Fibroblast of lung (primary cell): Measurements from ENCODE around the gene TBRG4. TPM values are rescaled to one million over a fixed set of nuclear protein-coding genes. Genes with fewer than 3 reads are reported as not detected.

ENCODE experiments used
- DNase-seq, 2 donors: peaks; one replicate each; pipeline versions ENCODE4 v3.0.0 to v3.0.0-alpha.2; 2010; ENCODE audit warnings: low read depth in 2 of 2
- H2AFZ ChIP-seq: 2 replicates; pipeline ENCODE4 v1.5.1; 2012; ENCODE audit warnings: low read length, control low read depth, inconsistent platforms
- H3K27ac ChIP-seq: 2 replicates; pipeline ENCODE4 v1.5.1; 2011; ENCODE audit warnings: low read length, control low read depth; ENCODE audit not compliant: insufficient read depth
- H3K27me3 ChIP-seq: 2 replicates; pipeline ENCODE4 v1.5.1; 2011; ENCODE audit warnings: mild to moderate bottlenecking, low read length; ENCODE audit not compliant: control insufficient read depth, insufficient read depth
- H3K36me3 ChIP-seq: 2 replicates; pipeline ENCODE4 v1.5.1; 2011; ENCODE audit warnings: low read length; ENCODE audit not compliant: control insufficient read depth, insufficient read depth
- H3K4me1 ChIP-seq: 2 replicates; pipeline ENCODE4 v1.5.1; 2011; ENCODE audit warnings: low read length; ENCODE audit not compliant: control insufficient read depth, insufficient read depth; ENCODE audit errors: extremely low read depth
- H3K4me2 ChIP-seq: 2 replicates; pipeline ENCODE4 v1.5.1; 2011; ENCODE audit warnings: low read length, control low read depth; ENCODE audit not compliant: insufficient read depth; ENCODE audit errors: extremely low read depth
- H3K4me3 ChIP-seq, 4 experiments: fragments of 200-600 bp in 1 of 4; sonication (generic) in 1 of 4; replicated peaks in 1 of 4; 2 replicates each; pipeline ENCODE4 v1.5.1; 2011 to 2016; ENCODE audit warnings: low read length in 4 of 4, low read depth in 3 of 4, mild to moderate bottlenecking in 3 of 4, control low read depth in 2 of 4, inconsistent platforms in 1 of 4, mixed read lengths in 1 of 4; ENCODE audit not compliant: insufficient read depth in 1 of 4; ENCODE audit errors: control extremely low read depth in 1 of 4
- H3K79me2 ChIP-seq: 2 replicates; pipeline ENCODE4 v1.5.1; 2012; ENCODE audit warnings: mild to moderate bottlenecking, low read length, inconsistent platforms; ENCODE audit not compliant: control insufficient read depth, insufficient read depth
- H3K9ac ChIP-seq: 2 replicates; pipeline ENCODE4 v1.5.1; 2011; ENCODE audit warnings: mild to moderate bottlenecking, low read length, control low read depth; ENCODE audit not compliant: insufficient read depth
- H3K9me3 ChIP-seq: 2 replicates; pipeline ENCODE4 v1.5.1; 2012; ENCODE audit warnings: low read depth, low read length; ENCODE audit not compliant: control insufficient read depth, insufficient read depth
- H4K20me1 ChIP-seq: 2 replicates; pipeline ENCODE4 v1.5.1; 2011; ENCODE audit warnings: low read length; ENCODE audit not compliant: control insufficient read depth, insufficient read depth; ENCODE audit errors: extremely low read depth
- EZH2 ChIP-seq: IDR thresholded peaks from 2 replicates; pipeline ENCODE4 v1.5.1; 2012; ENCODE audit warnings: low read length, control low read depth, mild to moderate bottlenecking; ENCODE audit errors: missing control alignments
- polyA plus RNA-seq, 2 donors: library from polyadenylated mRNA; depleted of rRNA in 1 of 2; stranded (reverse) in 1 of 2; unstranded in 1 of 2; fragments of >200 nt; gene quantifications; 2 replicates each; pipeline ENCODE4 v1.2.1, GENCODE V29; 2011 to 2012; ENCODE audit warnings: missing spikeins in 1 of 2
- total RNA-seq: library from RNA; depleted of rRNA; stranded (reverse); fragments of >200 nt; gene quantifications from 2 replicates; pipeline ENCODE4 v1.2.1, GENCODE V29; 2014
- TF ChIP-seq, protein P1 (sequence below), 2 donors: IDR thresholded peaks in 1 of 2; conservative IDR thresholded peaks in 1 of 2; 1 replicate in 1 of 2; 2 replicates in 1 of 2; pipeline ENCODE4 v1.5.1; 2011 to 2012; ENCODE audit warnings: low read length in 2 of 2, control low read depth in 1 of 2, inconsistent platforms in 1 of 2, low read depth in 1 of 2, mild to moderate bottlenecking in 1 of 2

Gene TBRG4
- total and polyA plus RNA-seq, 2 donors (not counting 1 experiment from before 2014, with no cell fraction given), result 27.4 to 52.2 TPM

DNA sequence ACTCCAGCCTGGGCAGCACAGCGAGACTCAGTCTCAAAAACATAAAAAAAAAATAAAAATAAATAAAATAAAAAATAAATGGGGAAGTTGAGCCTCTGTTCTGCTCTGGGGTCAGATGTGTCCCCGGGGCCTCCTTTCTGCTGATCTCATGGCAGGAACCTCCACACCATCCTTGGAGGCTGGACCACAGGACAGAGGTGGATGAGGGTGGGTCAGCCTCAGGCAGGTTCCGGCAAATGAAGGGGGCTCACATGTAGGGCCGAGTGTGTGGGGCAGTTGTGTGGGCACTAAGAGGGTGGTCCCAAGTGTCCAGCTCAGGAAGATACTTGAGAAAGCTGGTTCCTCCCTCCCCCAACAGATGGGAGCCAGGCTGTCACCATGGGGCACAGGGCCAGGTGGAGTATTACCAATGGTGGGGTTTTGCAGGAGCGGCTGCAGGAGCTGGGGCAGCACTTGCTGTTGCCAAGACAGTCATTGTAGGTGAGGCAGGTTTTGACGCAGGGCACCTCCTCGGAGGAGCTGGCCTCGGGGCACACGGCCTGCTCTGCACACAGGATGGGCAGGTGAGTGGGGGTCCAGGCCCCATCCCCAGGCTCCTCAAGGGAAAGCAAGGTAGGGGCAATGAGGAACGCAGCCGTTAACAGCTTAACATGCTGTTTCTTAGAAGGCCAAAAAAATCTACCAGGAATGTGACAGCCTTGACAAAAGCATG lies 13.9 kb upstream of the TBRG4 start:
- H3K79me2 ChIP-seq, result no peaks in the 10 kb centered on the region
- H3K4me3 ChIP-seq, result no peak overlapping the region
- H3K36me3 ChIP-seq, result no peaks in the 10 kb centered on the region
- no peak overlapping the region for H3K27ac ChIP-seq
- TF ChIP-seq, protein P1, sequence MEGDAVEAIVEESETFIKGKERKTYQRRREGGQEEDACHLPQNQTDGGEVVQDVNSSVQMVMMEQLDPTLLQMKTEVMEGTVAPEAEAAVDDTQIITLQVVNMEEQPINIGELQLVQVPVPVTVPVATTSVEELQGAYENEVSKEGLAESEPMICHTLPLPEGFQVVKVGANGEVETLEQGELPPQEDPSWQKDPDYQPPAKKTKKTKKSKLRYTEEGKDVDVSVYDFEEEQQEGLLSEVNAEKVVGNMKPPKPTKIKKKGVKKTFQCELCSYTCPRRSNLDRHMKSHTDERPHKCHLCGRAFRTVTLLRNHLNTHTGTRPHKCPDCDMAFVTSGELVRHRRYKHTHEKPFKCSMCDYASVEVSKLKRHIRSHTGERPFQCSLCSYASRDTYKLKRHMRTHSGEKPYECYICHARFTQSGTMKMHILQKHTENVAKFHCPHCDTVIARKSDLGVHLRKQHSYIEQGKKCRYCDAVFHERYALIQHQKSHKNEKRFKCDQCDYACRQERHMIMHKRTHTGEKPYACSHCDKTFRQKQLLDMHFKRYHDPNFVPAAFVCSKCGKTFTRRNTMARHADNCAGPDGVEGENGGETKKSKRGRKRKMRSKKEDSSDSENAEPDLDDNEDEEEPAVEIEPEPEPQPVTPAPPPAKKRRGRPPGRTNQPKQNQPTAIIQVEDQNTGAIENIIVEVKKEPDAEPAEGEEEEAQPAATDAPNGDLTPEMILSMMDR (conservative IDR thresholded peaks at IDR 0.05 in 1 of 2, IDR thresholded peaks at IDR 0.05 in 1 of 2; ENCODE audit: low read depth in 1 of 2, low read length in 2 of 2), result no peak
- no peak for TF ChIP-seq EZH2
- no peak overlapping the region for H2AFZ ChIP-seq
- no peaks in the 10 kb centered on the region for H3K4me1 ChIP-seq
- H3K4me2 ChIP-seq, result no peak overlapping the region
- no peaks in the 10 kb centered on the region for H3K9me3 ChIP-seq
- DNase-seq, result no peak
- H3K9ac ChIP-seq, result no peak overlapping the region
- H3K27me3 ChIP-seq, result no peaks in the 10 kb centered on the region
- H4K20me1 ChIP-seq, result no peaks in the 10 kb centered on the region

DNA sequence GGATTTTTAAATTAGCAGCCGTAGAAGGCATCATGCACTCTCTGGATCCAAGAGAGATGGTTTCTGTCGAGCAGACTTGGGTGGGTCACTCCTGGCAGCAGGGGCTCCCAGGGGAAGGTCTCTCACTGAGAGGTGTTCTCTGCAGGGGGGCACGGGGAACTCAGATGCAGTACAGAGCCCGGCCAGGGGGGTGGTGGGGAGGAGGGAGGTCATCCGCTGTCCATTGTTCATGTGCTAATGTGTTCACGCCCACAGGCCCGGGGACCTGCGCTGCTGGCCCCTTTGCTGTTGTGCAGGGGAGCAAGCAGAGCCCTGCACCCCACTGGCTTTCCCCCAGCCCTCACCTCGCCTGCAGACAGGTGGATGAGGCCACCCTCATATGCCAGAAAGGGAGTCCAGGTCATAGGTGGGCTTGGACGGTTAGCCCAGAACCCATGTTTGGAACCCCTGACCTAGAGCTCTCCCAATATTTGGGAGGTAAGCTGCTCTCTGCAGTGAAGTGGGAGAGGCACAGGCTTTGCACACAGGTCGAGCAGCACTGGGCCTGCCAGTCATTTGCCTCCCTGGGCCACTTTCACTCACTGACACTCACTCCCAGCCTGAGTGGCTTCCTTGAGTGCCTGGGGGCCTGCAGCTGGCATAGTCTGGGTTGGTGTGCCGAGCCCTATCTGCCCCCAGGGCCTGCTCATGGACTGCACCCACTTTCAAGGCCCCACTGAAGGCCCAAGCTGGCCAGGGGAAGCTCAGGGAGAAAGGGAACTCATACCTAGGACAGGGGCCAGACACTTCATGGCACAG lies 12.6 kb upstream of the TBRG4 start:
- Histone ChIP-seq H3K36me3 (no peaks in the 10 kb centered on the region), H3K4me1 (no peaks in the 10 kb centered on the region), H2AFZ (no peak overlapping the region), H3K4me2 (no peak overlapping the region), H4K20me1 (no peaks in the 10 kb centered on the region), H3K9me3 (no peaks in the 10 kb centered on the region), H3K79me2 (no peaks in the 10 kb centered on the region), H3K9ac (no peak overlapping the region), H3K4me3 (no peak overlapping the region), H3K27me3 (no peaks in the 10 kb centered on the region), H3K27ac (no peak overlapping the region)
- no peak for DNase-seq
- TF ChIP-seq, protein P1 (conservative IDR thresholded peaks at IDR 0.05 in 1 of 2, IDR thresholded peaks at IDR 0.05 in 1 of 2; ENCODE audit: low read depth in 1 of 2, low read length in 2 of 2), result no peak
- TF ChIP-seq EZH2, result no peak

DNA sequence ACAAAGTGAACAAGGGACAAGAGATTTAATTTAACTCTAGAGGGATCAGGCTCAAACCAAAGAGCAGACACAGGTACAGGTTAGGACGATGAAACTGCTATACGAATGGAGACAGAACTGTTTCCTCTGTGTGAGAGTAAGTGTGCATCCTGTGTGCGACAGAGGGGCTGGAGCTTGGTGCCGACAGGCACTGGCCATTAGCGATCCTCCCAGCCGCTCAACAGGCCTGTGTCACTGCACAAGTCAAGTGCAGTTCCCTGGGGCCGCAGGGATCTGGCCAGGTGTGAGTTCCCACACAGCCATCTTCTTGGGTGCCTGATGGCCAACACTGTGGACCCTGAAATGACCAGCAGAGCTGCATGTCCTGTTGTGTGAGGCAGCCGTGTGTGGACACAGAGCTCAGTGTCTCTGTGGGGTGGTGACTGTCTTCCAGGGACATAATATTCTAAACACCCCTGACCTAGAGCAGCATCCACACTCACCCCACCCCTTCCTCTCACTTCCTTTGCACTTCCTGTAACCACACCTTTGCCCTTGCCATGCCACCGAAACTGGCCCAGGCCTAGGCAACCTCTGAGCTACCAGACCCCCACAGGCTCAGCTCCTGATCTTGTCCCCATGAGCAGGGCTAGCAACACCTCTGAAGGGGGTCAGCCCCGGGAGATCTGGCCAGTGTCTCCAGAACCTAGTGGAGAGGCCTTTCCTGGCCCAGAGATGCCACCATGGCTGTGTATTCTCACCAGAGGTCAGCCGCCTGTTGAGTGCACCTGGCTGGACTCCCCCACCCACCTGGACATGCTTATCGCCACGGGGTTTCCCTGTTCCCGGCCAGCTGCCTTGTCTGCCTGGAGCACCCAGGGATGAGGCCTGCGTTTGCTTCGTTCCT lies 11.7 kb upstream of the TBRG4 start:
- Histone ChIP-seq H3K27ac (no peak overlapping the region), H4K20me1 (no peaks in the 10 kb centered on the region), H3K79me2 (no peaks in the 10 kb centered on the region), H3K9ac (no peak overlapping the region), H3K4me1 (no peaks in the 10 kb centered on the region), H3K27me3 (no peaks in the 10 kb centered on the region), H3K4me2 (no peak overlapping the region), H3K4me3 (no peak overlapping the region), H2AFZ (no peak overlapping the region), H3K9me3 (no peaks in the 10 kb centered on the region), H3K36me3 (no peaks in the 10 kb centered on the region)
- no peak for DNase-seq
- TF ChIP-seq EZH2, result no peak
- TF ChIP-seq, protein P1 (conservative IDR thresholded peaks at IDR 0.05 in 1 of 2, IDR thresholded peaks at IDR 0.05 in 1 of 2; ENCODE audit: low read depth in 1 of 2, low read length in 2 of 2), result no peak
